Epidermal melanocyte (primary cell): Measurements from ENCODE around the gene GJD2.
A peak's percentile ranks its signal among the peaks of the same experiment; 100 is the strongest.

Experiments used
- DNase-seq: peaks from one replicate; pipeline ENCODE4 v3.0.0; 2011; ENCODE audit warnings: low spot score; ENCODE audit not compliant: insufficient read length

The GJD2 gene

DNA sequence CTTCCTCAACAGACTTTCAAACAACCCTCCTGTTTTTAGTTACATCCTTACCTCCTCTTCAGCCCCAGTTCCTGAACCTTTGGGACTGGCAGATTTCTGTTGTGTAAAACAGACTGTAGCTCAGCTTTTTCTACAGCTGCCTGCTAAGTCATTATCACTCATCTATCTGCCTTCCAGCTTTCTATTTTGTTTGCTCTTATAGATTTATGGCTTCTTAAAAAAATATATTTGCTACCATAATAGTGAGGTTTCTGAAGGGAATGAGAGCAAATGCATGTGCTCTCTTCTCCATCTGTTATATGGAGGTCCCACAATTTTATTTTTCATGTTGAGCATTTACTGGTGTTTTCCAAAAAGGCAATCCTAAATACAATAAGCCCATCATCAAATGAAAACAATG, 18.2 kb upstream of the GJD2 start:
- DNase-seq = no peak

DNA sequence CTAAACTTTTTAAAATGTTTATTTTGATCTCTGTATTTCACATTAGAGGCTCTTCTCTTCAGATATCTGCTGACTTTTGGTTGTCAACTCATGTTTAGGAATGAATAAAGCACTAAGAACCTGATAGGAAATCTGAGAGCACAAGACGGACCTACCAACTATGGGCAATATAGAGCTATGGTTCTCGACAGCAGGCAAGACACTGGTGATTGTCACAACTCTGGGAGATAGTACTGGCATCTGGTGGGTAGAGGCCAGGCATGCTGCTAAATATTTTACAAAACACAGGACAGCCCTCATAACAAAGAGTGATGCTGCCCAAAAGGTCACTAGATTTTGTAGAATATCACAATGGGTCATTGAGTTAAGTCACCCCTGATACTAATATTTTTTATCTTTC, 17.5 kb upstream of the GJD2 start:
- no peak for DNase-seq

DNA sequence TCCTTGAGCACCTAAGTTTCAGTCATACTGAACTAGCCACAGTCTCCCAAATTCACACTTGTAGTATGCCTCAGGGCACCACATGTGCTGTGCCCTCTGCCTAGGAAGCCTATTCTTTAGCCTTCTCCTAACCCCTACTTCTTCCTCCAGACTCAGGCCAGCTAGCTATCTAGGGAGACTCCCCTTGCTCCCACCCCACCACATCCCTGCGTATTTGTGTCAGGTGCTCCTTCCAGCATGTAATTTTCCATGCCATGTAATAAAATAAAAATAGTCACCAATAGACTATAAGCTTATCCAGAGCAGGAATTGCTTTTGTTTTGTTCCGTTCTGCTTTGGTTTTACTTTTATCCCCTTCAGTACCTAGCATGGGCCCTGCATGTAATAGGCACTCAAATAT, 14.9 kb upstream of the GJD2 start:
- DNase-seq = no peak

DNA sequence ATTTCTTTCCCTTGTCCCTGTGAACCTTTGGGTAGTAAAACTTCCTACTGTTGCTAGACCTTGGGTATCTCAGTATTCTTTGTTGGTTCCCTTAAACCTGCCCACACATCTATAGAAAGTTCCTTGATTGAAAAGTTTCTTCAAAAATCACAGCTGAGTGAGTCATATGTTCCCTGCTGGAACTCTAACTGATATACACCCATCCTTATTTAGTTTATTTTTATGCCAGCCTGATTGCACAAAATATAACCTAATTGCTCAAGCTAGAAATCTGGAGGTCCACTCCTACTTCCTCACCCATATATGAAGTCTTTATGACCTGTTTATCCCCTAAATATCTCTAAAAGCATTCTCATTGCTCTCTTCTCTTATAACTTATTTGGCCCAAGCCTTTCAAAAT, 13.7 kb upstream of the GJD2 start:
- no peak for DNase-seq

DNA sequence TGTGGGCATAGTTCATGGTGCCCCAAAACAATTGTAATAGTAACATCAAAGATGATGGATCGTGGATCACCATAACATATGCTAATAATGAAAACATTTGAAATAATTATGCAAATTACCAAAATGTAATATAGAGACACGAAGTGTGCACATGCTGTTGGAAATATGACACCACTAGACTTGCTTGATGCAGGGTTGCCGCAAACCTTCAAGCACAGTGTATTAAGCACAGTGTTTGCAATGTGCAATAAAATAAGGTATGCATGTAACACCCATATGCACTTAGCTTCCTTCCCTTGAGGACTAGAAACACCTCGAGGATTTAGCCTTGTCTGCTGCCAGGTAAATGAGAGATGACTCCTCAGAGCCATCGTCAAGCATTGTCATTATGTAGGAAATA, 10.9 kb upstream of the GJD2 start:
- DNase-seq = no peak

DNA sequence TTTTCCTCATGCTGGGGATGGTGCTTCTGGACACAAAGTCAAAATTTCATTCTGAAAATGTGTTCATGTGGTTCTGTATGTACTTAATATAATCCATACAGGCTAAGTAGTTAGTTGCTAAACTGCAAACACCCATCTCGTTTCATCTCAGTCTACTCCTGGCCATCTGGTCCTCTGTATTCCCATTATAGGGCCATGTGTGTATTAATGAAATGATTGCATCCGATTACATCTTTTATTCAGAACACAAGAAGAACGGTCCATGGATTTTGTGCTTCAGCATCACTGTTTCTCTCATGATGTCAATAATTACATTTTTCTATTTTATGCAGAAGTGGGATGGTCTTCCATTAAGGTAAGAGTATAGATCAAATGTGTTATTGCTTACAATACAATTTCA, 6.1 kb upstream of the GJD2 start:
- DNase-seq = no peak

DNA sequence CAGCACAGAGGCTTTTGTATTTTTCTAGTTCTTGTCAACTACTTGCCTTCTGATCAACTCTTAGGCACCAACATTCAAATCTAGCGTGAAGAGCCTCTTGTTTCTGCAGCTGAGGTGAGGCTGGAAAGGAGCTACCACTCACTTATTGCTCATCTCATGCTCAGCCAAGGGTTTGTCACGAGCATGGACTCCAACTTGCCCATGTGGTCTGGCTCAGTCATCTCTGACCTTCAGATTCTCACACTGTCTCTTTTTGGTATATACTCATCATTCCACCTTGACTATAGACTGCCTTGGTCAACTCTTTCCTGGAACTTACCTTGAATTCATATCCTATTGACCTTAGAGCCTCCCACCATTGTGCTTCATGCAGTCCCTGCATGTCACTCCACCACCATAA, 5.2 kb upstream of the GJD2 start:
- DNase-seq = no peak

DNA sequence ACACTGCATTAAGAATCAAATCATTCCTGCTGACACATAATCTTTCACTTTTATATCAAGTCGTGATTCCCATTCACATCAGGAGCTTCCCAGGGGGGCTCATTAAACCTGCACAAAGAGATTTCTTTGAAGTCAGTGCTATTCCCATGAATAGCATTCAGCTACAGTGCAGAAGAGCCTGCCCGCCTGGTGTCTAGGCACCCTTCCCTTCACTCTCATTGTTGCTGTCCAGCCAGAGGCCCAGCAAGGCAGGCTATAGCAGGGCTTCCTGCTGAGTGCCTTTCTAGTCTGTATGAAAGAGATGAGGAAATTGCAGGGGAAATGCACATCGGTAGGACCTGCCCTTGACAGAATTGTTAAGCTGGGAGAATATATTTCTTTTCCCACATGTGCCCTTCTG, 4.5 kb upstream of the GJD2 start:
- DNase-seq = no peak

DNA sequence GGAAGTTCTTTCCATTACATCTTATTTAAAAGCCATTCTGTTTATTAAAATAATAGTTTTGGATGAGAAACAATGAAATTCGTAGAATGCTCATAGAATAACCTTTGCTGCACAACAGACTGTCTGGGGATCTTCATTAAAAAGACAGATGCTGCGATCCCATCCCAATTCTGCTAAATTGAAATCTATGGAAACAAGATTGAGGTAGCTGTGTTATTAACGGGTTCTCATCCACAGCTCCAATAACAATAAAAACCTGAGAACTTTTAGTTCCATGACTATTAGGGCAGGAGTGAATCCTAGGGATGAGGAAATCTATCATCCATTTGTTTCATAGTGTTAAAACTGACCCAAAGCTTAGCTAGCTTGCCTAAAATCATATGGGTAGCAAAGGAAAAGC, 2.5 kb upstream of the GJD2 start:
- no peak for DNase-seq

DNA sequence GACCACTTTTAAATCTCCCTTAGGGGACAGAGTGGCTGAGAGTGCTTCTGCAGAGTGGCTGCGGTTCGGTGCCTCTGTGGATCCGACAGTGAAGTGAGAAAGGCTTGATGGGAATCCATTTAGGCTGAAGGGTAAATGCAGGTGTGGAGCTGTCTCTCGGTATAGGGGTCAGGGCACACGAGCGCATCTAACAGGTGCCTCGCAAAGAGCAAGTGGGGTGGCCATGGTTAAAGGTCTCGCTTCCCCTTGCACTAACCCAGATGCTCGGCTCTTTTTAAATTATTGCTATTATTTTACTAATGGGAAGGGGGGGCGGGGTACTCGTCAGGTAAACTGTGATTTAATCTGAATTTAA, 598 bp upstream of the GJD2 start:
- no peak for DNase-seq

DNA sequence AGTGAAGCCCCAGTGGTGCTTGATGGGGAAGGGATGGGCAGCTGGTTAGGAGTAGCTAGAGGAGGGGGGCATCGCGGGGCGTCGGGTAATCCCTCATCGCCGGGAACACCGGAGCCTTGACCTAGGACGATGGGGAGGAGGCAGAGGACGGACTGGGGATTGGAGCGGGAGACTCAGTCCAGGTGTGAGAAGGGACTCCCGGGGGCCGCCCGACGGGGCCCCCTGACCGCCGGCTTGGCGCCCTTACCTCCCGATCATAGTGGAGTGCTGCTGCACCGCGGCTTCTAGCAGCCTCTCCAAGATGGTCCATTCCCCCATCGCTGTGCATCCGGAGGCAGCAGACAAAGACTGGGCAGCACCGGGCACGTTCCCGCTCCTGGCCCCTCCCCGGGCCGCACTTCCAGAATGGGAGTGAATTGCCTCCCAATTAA, 612 bp downstream of the GJD2 start:
- DNase-seq = no peak

DNA sequence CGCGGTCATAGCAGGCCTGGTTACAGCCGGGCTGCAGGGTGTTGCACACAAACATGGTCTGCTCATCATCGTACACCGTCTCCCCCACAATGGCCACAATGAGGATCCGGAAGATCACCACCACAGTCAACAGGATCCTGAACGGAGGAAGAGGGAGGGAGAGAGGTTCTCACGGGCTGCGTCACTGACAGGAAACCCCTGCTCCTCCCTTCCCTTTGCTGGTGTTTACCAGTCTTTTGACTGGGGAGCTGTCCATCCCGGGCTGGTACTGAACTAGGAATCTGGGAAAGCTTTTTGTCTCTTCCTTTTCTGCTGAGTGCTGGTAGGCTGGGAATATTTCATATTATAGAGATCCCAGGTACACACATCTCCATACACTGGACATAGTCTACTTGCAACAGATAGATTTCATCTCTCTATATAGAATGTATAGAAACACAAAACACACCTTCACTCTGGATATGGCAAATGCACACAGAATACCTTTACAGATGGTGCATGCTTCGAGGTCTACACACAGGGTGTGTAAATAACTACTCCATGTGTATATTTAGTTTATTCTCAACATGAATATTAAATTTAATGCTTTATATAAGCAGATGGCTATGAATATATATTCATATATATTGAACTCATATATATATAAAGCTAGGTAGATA, 1.4 kb downstream of the GJD2 start:
- peak; percentile 49 for DNase-seq

DNA sequence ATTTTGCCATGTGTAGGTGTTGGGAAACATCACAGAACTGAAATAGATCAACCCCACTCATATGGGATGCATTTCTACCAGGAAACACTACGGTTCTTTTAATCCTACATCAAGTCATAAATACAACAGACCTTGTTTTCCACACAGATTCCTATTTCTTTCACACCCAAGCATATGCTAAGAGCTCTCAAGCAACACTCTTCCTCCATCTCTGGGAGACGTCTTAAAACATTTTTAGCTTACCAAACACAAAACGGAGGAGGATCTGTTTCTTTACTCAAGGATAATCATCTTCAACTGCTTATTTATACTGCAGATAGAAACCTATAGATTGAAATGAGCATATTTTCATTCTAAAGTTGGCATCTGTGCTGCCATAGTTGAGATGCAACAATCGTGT, 5.1 kb downstream of the GJD2 start:
- DNase-seq = no peak

DNA sequence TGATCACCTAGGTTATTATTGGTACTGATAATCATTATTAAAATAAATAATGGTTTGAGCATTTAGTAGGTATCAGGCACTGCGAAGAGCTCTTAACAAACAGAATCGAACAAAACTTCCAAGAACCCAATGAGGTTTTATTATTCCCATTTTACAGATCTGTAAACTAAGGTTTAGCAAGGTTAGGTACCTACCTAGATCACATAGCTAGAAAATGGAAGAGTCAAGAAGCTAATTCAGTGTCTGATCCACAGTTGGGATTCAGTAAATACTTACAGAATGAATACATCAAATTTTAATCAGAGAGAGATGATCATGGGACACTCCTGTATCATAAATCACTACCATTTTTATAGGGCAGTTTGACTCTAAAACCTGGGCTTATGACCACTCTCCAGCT, 15.5 kb downstream of the GJD2 start:
- DNase-seq = no peak

DNA sequence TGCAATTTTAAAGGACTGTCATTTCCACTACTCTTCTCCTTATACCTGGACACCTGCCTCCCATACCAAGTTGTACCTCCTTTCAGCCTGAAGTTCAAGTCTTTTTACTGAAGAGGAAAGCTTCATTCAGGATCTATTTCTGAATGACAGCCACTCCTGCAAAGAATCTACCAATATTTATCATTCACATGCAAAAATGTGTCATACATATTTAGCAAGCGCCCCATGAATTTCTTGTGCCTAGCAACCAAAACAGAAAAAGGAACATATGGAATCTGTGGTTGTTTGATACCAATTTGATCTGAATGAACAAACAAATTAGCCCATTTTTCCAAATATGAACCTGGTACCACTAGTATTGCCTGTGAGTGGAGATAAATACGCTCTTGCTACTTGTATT, 16.8 kb downstream of the GJD2 start:
- no peak for DNase-seq

DNA sequence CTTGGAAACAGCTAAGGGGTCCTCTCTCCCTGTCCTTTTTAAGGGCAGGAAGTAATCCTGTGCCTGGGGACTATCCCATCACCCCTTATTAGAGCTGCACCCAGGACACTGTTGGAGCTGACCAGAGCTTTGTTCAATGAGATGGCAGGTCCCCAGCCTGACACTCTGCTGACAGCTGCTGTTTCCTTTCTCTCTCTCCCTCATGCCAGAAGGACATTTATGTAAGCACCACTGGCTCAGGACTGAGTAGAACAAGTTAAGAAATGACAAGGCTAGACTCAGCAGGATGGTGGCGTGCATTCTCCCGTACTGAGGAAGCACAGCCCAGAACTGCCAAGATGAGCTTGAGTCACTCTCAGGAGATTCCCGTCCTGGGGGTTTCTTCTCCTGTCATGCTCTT, 17.3 kb downstream of the GJD2 start:
- no peak for DNase-seq

DNA sequence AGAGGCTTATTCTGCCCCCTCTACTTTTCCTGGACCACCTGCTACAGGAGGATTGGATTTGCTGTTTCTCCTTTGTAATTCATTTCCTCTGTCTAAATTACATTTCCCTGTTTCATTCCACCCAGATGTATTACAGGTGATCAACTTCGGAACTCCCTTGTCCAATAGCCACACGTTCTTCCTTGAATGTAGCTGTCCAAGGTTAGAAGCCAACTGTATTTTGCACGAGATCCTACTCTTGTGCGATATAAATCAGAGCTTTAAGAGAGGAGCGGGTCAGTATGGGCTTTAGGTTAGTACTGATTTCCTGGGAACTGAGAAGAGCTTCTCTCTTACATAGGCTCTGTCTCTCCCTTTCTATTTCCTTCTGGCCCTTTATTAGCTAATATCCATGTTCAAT, 20.5 kb downstream of the GJD2 start:
- no peak for DNase-seq

DNA sequence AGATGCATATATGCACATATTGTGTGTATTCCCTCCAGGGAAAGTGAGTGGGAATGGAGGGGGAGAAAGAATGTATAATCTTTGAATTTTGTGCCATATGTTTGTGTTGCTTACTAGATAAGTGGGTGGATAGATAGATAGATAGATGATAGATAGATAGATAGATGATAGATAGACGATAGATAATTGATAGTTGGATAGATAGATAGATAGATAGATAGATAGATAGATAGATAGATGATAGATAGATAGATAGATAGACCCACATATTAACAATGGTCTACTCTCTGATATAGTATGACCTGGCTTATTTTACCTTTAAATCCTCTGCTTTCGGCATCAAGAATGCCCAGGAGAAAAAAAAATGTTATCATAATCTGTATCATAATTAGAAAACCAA, 21.2 kb downstream of the GJD2 start:
- no peak for DNase-seq

DNA sequence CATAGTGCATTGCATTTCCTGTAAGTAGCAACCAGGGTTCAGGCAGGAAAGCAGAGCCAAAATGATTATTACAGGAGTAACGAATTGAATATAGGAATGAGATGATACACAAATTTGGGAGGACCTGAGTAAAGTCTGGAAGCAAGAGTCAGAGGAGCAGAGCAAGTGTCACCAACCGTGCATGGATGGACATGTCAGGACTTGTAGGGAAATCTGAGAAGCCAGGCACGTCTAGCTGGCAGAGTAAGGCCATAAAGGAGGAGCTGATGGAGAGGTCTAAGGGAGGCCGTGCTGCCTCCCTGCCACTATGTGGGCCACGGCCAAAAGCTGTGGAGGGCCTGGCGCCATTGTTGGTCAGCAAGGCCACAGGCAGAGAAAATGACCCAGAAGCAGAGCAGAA, 22.4 kb downstream of the GJD2 start:
- DNase-seq = no peak

DNA sequence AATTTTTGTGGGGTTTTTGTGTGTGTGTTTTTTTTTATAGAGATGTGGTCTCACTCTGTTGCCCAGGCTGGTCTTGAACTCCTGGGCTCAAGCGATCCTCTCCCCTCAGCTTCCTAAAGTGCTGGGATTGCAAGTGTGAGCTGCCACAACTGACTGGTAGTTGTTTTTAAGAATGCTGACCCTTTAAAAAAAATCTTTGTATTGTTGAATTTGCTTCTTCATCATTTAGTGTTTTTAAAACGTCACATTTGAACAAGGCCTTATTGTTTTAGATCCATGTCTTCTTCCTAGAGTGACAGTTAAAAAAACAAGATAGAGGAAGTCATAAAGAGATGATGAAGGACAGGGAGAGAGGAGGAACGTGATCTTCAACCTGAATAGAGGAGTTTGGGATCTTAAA, 24.1 kb downstream of the GJD2 start:
- no peak for DNase-seq

DNA sequence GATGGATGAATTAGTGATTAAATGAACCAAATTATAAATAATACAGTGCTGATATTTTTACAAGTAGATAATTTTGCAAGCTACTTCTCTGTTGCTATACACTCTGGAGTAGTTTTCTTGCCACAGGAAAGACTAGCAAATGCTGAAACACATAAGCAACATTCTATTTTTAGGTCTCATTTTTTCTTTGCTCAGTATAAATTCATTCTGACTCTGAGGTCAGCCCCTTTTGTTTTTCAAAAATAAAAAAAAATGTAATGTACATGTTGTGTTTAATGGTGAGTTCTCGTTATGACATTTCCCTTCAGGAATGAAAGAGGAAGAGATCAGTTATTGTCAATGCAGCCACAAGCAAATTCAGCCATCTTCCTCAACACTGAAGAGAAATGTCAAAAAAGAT, 24.9 kb downstream of the GJD2 start:
- no peak for DNase-seq

DNA sequence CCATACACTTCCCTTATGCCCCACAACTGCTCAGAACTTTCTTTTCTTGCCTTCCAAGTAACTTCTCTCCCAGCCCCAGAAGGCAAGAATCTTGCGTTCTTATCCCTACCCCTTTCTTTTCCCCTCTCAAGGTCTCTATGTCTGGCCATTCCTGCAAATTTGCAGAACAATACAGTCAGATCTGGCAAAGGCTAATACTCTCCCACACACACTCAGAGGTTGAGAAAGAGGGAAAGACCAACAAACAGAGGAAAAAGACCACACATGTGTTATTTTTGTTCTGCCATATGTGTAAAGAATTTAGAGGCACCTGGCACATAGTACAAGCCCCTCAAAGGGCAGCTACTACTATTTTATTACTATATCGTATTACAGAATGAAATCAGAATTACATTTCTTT, 25.7 kb downstream of the GJD2 start:
- no peak for DNase-seq

DNA sequence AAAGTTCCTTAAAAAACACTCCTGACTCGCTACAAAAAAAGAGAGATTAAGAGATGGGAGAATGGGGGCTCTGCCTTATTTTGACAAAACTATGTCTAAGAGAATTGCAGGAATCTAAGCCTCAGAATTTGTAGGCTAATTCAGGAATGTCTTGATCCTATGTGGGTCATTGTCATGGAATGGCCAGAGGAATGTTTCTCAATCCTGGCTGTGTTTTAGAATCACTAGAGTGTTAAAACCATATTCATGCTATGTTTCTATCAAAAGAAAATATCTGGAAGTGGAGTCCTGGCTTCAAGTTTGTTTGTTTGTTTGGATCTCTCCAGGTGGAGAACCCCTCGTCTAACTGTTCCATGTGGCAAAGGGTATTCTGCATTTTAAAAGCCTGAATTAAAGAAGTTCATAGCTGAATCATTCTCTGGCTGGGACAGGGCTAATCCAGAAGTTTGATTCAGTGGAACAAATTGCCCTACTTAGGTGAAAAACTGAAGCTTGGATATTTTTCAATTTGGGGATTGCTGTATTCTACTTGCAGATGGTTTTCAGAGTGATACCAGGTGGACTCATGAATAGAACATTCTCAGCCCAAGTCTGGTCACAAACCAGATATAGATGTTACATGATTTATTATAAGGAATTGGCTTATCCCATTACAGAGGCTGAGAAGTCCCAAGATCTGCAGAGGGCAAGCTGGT, 28.2 kb downstream of the GJD2 start:
- DNase-seq = no peak

DNA sequence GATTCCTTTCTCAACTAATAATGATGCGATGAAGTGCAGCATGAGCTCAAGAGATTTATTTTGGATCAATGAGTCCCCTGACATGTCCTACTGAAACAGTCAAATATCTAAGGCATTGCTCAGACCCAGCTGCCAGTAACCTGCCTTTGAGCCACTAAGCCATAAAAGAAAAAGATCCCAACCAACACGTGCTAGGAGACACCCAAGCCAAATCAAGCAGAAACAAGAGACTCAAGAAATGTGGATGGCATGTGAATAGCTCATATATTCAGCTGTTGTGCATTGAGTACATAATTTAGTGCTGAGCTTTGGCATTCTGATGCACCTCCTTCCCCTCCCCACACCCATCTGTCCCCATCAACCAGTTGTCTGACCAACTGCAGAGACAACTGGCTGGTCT, 29.2 kb downstream of the GJD2 start:
- no peak for DNase-seq
